KMS-11 (cell line): Measurements from ENCODE around the gene CDC14B.

ENCODE experiments used
- H2AFZ ChIP-seq: fragments of 200-600 bp; sonication (generic); 2 replicates; pipeline ENCODE4 v1.6.1; 2016; ENCODE audit warnings: antibody characterized with exemption, mixed run types, low read depth
- H3K27ac ChIP-seq: fragments of 200-600 bp; sonication (generic); 2 replicates; pipeline ENCODE4 v1.6.1; 2016; ENCODE audit warnings: mild to moderate bottlenecking, mixed run types
- H3K27me3 ChIP-seq: fragments of 200-600 bp; sonication (generic); 2 replicates; pipeline ENCODE4 v1.6.1; 2017; ENCODE audit warnings: mild to moderate bottlenecking, low read depth, mixed run types, moderate library complexity; ENCODE audit not compliant: insufficient read depth
- H3K36me3 ChIP-seq: fragments of 200-600 bp; sonication (generic); 2 replicates; pipeline ENCODE4 v1.6.1; 2017; ENCODE audit warnings: mild to moderate bottlenecking, mixed run types; ENCODE audit not compliant: insufficient read depth
- H3K4me1 ChIP-seq: fragments of 200-600 bp; sonication (generic); 2 replicates; pipeline ENCODE4 v1.6.1; 2016; ENCODE audit warnings: mild to moderate bottlenecking, low read depth, mixed run types; ENCODE audit not compliant: poor library complexity, severe bottlenecking
- H3K4me2 ChIP-seq: fragments of 200-600 bp; sonication (generic); 2 replicates; pipeline ENCODE4 v1.7.0; 2016; ENCODE audit warnings: mild to moderate bottlenecking, mixed run types
- H3K4me3 ChIP-seq: fragments of 200-600 bp; sonication (generic); IDR thresholded peaks from 2 replicates; pipeline ENCODE4 v1.6.1; 2017; ENCODE audit warnings: low read depth, low read length, mixed read lengths; ENCODE audit not compliant: insufficient read depth
- H3K79me2 ChIP-seq: fragments of 200-600 bp; sonication (generic); 2 replicates; pipeline ENCODE4 v1.6.1; 2016; ENCODE audit warnings: low read depth, mixed run types; ENCODE audit not compliant: insufficient read depth
- H3K9ac ChIP-seq: fragments of 200-600 bp; sonication (generic); 2 replicates; pipeline ENCODE4 v1.6.1; 2016; ENCODE audit warnings: mild to moderate bottlenecking, mixed run types
- H4K20me1 ChIP-seq: fragments of 200-600 bp; sonication (generic); 2 replicates; pipeline ENCODE4 v1.6.1; 2016; ENCODE audit warnings: mild to moderate bottlenecking, mixed run types; ENCODE audit not compliant: insufficient read depth
- TF ChIP-seq, protein P1 (sequence below): fragments of 200-600 bp; sonication (generic); conservative IDR thresholded peaks from 2 replicates; pipeline ENCODE4 v1.6.1; 2017; ENCODE audit warnings: low read depth, mild to moderate bottlenecking, antibody characterized with exemption, low read length, moderate library complexity, mixed read lengths

Gene CDC14B

DNA sequence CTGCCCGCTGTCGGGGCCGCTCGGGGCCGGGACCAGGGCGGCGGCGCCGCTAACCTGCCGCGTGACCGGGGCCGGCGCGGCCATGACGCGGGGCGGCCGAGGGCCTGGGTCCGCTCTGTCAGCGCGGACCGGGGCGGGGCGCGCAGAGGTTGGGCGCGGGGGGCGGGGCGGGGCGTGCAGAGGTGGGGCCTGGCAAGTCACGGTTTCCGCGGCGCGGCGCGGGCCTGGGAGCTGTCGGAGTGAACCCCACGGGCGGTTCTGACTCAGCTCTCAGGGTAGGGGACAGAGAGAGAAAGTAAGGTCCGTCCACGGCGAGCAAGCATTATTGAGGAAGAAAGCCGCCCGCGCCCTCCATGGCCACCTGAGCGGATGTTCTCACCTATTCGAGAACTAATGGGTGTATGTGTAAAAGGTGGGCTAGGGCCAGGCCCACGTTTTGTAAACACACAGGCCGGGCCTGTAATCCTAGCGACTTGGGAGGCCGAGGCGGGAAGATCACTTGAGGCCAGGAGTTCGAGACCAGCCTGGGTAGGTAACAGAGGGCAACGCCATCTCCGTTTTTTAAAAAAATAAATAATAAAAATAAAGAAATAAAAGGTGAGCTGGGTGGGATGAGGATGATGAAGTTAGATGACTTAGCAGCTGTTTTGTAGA lies 35.7 kb upstream of the CDC14B start, which contains the start of gene PRXL2C:
PRXL2C (minus strand) TSS at position 120 of the 654 bp plus-strand sequence; CDS start at position 84, 36 bp downstream.
- Histone ChIP-seq H2AFZ (peak within 1 kb of the TSS; percentile 95), H3K4me1 (peaks cover 17% of the 10 kb centered on the region), H4K20me1 (no peaks in the 10 kb centered on the region), H3K79me2 (no peaks in the 10 kb centered on the region), H3K4me3 (no peak within 1 kb of the TSS), H3K36me3 (no peaks in the 10 kb centered on the region), H3K27me3 (no peaks in the 10 kb centered on the region), H3K4me2 (peak within 1 kb of the TSS; percentile 91), H3K27ac (peak within 1 kb of the TSS; percentile 70), H3K9ac (peak within 1 kb of the TSS; percentile 74)
- TF ChIP-seq, protein P1, sequence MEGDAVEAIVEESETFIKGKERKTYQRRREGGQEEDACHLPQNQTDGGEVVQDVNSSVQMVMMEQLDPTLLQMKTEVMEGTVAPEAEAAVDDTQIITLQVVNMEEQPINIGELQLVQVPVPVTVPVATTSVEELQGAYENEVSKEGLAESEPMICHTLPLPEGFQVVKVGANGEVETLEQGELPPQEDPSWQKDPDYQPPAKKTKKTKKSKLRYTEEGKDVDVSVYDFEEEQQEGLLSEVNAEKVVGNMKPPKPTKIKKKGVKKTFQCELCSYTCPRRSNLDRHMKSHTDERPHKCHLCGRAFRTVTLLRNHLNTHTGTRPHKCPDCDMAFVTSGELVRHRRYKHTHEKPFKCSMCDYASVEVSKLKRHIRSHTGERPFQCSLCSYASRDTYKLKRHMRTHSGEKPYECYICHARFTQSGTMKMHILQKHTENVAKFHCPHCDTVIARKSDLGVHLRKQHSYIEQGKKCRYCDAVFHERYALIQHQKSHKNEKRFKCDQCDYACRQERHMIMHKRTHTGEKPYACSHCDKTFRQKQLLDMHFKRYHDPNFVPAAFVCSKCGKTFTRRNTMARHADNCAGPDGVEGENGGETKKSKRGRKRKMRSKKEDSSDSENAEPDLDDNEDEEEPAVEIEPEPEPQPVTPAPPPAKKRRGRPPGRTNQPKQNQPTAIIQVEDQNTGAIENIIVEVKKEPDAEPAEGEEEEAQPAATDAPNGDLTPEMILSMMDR, result no peak

DNA sequence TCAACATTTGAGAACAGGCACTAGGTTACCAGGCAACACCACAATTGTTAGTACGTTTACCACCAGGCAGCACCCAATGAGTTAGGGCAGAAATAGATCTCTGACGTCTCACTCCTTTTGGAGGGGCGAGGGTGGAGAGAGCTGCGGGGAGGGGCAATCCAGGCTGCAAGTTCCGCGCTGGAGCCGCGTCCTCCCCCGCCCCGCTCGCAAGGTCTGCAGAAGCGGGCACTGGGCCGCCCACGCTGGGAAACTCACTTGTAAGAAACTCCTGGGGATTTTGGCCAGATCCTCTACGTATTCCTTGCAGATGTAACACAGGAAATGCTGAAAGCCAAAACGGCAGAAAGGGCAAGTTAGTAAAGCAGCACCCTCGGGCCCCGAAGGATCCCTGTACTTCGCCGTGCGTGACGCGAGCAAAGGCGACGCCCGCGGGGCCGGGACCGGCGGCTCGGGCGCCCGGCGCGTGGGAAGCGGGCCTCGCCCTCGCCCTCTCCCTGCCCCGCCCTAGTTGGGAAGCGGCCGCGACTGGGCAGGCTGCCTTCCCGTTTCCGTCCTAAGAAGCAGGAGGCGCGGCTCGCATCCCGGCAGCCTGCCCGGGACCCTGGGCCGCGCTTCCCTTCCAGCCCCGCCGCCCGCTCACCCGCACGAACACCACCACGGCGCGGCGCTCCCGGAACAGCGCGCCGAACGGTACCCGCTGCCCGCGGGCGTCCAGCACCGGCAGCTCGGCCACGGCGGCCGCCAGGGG lies 35.0 kb upstream of the CDC14B start:
- Histone ChIP-seq H2AFZ (peak overlapping the region; percentile 95), H3K79me2 (no peaks in the 10 kb centered on the region), H3K4me1 (peaks cover 17% of the 10 kb centered on the region), H4K20me1 (no peaks in the 10 kb centered on the region), H3K4me2 (peak overlapping the region; percentile 91), H3K36me3 (no peaks in the 10 kb centered on the region), H3K9ac (peak overlapping the region; percentile 74), H3K4me3 (no peak overlapping the region), H3K27ac (peak overlapping the region; percentile 70), H3K27me3 (no peaks in the 10 kb centered on the region)
- TF ChIP-seq, protein P1, result no peak

DNA sequence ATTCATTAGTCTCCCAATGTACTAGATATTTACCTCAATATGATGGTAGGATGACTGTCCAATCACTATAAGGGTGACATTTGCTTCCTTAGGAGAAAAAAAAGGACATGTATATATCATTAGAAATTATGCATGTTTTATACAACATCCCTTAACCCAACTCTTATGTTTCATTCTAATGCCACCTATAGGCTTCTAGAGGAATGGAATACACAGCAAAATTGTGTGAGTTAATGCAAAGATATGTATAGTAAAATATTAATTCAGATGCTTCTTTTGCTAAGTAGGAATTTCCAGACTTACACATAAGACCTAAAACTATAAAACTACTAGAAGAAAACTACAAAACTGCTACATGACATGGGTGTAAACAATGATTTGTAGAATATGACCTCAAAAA lies 32.0 kb upstream of the CDC14B start:
- Histone ChIP-seq H3K9ac (no peak overlapping the region), H3K27me3 (no peaks in the 10 kb centered on the region), H2AFZ (no peak overlapping the region), H3K36me3 (no peaks in the 10 kb centered on the region), H3K27ac (no peak overlapping the region), H3K79me2 (no peaks in the 10 kb centered on the region), H3K4me2 (no peak overlapping the region), H3K4me3 (no peak overlapping the region), H4K20me1 (no peaks in the 10 kb centered on the region), H3K4me1 (peaks cover 17% of the 10 kb centered on the region)
- TF ChIP-seq, protein P1, result peak; percentile 37; the same call in 1 of the 2 replicates

DNA sequence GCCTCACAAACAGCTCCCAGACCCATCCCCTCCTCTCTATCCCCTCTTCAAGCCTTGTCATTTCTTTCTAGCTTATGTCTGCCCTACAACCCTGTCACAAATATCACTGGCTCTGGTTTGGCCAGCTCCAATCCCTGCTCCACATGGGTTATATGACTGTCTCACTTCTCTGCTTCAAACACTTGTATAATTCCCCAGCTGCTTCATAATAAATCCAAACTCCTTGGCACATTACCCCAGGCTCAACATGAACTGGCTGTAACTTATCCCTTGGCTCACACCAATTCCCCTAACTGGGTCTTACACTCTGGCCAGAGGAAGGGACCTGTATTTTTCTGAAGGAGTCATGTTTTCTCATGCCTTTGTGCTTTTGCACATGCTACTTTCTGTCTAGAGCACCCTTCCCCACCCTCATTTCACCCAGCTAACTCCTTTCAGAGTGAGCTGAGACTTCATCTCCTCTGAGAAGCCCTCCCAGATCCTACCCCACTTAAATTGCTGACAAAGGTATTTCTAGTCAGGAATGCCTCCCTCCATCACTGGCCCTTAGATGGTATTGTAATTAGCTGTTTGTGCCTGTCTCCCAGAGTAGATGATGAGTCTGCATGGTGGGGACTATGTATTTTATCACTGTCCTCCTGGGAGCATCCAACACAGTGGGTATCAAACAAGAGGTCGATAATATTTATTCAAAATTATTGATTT lies 30.1 kb upstream of the CDC14B start:
- H3K79me2 ChIP-seq, result no peaks in the 10 kb centered on the region
- no peaks in the 10 kb centered on the region for H3K27me3 ChIP-seq
- H3K4me3 ChIP-seq, result no peak overlapping the region
- TF ChIP-seq, protein P1, result no peak
- H3K36me3 ChIP-seq, result no peaks in the 10 kb centered on the region
- H3K4me1 ChIP-seq, result peaks cover 7% of the 10 kb centered on the region
- no peak overlapping the region for H3K4me2 ChIP-seq
- no peaks in the 10 kb centered on the region for H4K20me1 ChIP-seq
- H2AFZ ChIP-seq, result no peak overlapping the region
- no peak overlapping the region for H3K27ac ChIP-seq
- H3K9ac ChIP-seq, result no peak overlapping the region
